ENCODE measurements around the gene FOXJ3.

FOXJ3 gene

DNA sequence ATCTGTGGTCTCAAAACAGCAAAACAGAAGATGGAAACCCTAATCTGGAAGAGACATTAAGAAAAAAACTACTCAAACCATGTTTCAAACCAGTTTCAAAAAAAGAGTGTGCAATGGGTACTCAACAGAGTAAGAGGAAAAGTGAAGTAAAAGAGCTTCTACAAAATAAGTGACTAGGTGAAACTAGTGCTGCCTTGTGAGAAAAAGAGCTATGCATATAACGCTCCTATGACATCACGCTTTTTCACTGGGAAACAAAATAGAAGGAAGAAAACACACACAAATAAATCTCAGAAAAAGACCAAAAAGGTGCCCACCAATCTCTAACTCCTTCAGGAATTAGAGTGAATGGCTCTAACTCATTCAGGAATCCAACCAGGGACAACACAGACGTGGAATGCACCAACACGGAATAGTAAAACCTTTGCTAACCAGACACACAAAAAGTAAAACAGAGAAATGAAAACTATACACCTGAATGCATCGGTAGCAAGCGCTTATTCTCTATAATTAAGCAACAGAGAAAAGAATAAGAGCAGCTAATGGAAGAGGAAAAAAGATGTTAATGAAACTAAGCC, 1.3 kb downstream of the FOXJ3 start:
- no peak for DNase-seq

DNA sequence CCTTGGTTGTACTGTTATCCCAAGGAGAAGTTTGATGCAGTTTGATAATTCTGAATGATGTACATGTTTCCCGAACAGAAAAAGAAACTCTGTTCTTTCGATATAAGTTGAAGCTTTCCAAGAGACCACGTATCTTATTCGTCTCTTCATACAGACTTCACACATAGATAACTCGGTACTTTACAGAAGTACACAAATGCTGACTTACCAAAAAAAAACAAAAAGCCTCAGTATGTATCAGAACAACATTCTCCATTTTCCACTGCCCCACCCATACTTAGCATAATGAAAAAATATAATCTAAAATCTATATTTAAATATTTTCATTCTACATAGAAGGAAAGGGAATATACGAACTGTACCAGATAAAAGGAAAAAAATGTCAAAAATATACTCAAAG, 2.2 kb downstream of the FOXJ3 start:
- DNase-seq: no peak

- DNase-seq: no peak
These were observed 4.8 kb downstream of the FOXJ3 start for GRCh38 chr1:42330215-42330614.

- DNase-seq: no peak
These were observed 6.0 kb downstream of the FOXJ3 start for GRCh38 chr1:42328916-42329496.

- no peak for DNase-seq
These were observed 6.9 kb downstream of the FOXJ3 start for GRCh38 chr1:42328047-42328625.

DNA sequence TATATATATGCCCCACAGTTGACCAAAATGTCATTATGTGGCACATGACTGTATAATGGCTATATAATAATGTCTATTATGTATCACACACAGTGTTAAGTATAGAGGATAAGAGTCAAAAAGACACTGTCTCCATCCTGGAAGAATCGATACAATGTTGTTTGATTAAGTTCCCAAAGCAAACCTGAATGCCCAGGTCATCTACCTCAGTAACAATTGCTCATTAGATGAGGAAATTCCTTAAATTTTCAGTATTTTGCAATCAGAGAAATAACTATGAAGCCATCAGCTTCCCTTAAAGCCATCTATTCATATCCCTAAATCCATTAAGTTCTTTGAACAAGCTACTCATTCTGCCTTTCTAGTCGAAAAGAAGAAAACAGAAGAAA, 10.0 kb downstream of the FOXJ3 start:
- no peak for DNase-seq

- DNase-seq: no peak
These were observed 10.5 kb downstream of the FOXJ3 start for GRCh38 chr1:42324398-42325013.

- DNase-seq: no peak
These were observed 11.5 kb downstream of the FOXJ3 start for GRCh38 chr1:42323551-42323950.

DNA sequence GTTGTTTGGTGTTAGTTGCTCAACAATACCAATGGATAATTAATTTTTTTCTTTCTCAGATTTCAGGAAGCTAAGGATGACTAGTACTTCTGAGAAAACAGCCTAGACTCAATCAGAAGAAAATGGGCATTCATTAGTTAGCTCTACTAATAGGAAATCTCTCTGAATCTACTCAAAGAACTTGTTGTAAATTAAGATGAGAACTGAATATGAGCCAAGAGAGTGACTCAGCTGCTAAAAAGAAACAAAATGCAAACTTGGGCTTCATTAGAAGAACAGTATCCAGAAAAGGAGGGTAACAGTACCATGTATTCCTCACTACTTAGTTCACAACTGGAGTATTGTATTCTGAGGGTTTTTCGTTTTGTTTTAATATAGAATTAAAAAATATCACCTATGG, 12.5 kb downstream of the FOXJ3 start:
- DNase-seq: no peak

DNA sequence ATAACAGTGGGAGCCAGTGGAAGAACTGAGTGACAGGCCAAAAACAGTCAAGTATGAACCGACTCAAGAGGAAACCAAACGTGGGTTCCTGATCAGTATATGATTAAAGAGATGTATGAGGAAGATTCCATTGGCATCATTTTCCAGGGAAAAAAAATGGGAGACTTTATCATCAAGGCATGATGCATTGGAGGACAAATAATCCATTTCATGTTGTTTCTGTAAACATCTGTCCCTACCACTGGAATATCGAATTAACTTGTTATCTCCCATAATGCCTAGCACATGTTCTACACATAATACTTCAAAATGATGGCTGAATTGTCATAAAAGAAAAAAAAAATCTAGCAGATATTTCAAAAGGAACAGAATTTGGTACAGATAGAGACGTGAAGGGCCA, 13.3 kb downstream of the FOXJ3 start:
- no peak for DNase-seq

- no peak for DNase-seq
These were observed 14.3 kb downstream of the FOXJ3 start for GRCh38 chr1:42320708-42321107.

- DNase-seq: no peak
These were observed 15.1 kb downstream of the FOXJ3 start for GRCh38 chr1:42319871-42320484.

DNA sequence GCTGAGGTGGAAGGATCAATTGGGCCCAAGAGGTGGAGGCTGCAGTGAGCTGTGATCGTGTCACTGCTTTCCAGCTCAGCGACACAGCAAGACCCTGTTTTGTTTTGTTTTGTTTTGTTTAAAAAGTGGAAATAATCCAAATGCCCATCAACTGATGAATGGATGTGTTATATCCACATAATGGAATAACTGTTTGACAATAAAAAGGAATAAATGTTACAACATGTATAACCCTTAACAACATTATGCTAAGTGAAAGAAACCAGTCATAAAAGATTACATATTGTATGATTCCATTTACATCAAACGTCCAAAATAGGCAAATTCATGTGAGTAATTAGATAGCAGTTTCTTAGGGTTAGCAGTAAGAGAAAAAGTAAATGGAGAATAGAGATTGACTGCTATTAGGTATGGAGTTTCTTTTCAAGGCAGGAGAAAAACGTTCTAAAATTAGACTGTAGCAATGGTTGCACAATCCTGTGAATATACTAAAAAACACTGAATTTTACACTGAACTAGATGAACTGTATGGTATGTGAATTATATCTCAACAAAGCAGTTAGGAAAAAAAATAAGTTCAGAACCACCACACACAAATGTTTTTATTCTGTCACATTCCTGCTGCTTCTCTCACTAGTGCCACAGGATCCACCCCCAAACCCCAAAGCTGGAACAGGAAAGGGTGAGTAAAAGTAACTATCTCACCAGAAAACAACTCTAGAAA, 15.7 kb downstream of the FOXJ3 start:
- no peak for DNase-seq

DNA sequence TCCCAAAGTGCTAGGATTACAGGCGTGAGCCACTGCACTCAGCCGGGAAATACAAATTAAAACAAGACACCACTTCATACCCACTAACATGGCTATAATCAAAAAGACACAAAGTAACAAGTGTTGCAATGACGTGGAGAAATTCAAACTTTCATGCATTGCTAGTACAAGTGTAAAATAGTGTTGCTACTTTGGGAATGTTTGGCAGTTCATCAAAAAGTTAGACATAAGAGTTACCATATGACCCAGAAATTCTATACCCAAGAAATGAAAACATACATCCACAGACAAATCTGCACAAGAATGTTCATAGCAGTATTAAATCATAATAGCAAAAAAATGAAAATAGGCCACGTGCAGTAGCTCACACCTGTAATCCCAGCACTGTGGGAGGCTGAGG, 16.4 kb downstream of the FOXJ3 start:
- DNase-seq: no peak

GRCh38 chr1:42317308-42317707, 17.7 kb downstream of the FOXJ3 start:
- DNase-seq: no peak

GRCh38 chr1:42316292-42316691, 18.7 kb downstream of the FOXJ3 start:
- no peak for DNase-seq

- no peak for DNase-seq
These were observed 19.5 kb downstream of the FOXJ3 start for GRCh38 chr1:42315500-42315899.

GRCh38 chr1:42313970-42314369, 21.1 kb downstream of the FOXJ3 start:
- DNase-seq: no peak

GRCh38 chr1:42312576-42313212, 22.3 kb downstream of the FOXJ3 start:
- DNase-seq: no peak

- DNase-seq: no peak
These were observed 23.1 kb downstream of the FOXJ3 start for GRCh38 chr1:42311897-42312296.

DNA sequence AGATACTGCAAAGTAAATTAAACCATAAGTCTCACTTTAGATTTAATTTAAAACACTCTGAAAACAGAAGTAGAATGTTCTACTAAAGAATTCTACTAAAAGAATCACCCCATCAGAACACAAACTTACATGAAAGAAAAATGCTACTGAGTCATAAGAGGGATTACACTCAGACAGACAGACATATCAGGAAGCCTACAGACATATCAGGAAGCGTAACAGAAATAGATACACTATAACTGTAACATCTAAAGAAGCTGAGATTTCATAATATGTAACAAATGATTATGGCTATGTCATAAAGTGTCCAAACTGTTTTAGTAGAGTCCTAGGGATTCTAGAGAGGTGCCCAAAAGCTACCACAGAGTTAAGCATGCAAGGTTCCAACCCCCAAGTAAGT, 23.9 kb downstream of the FOXJ3 start:
- no peak for DNase-seq

- no peak for DNase-seq
These were observed 28.1 kb downstream of the FOXJ3 start for GRCh38 chr1:42306977-42307376.

GRCh38 chr1:42305639-42306038, 29.4 kb downstream of the FOXJ3 start:
- DNase-seq: no peak
